Measurements from ENCODE around the gene PMS1.
"Not testable (repeated sequence)": the region's sequence is repeated elsewhere in the genome, so short reads cannot be mapped to it uniquely, and the experiment has no call there.

GRCh38 chr2:189834642-189835041 is 50.4 kb downstream of the PMS1 start:
- TF ChIP-seq, protein P1, sequence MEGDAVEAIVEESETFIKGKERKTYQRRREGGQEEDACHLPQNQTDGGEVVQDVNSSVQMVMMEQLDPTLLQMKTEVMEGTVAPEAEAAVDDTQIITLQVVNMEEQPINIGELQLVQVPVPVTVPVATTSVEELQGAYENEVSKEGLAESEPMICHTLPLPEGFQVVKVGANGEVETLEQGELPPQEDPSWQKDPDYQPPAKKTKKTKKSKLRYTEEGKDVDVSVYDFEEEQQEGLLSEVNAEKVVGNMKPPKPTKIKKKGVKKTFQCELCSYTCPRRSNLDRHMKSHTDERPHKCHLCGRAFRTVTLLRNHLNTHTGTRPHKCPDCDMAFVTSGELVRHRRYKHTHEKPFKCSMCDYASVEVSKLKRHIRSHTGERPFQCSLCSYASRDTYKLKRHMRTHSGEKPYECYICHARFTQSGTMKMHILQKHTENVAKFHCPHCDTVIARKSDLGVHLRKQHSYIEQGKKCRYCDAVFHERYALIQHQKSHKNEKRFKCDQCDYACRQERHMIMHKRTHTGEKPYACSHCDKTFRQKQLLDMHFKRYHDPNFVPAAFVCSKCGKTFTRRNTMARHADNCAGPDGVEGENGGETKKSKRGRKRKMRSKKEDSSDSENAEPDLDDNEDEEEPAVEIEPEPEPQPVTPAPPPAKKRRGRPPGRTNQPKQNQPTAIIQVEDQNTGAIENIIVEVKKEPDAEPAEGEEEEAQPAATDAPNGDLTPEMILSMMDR (IDR thresholded peaks at IDR 0.05 in 4 of 5, conservative IDR thresholded peaks at IDR 0.05 in 1 of 5): not testable (repeated sequence)
- TF ChIP-seq POLR2A (IDR thresholded peaks at IDR 0.05): not testable (repeated sequence)
